SK-N-SH (cell line): ENCODE results near the gene REC114. TPM values are rescaled to one million over a fixed set of nuclear protein-coding genes. Genes with fewer than 3 reads are reported as not detected.

ENCODE experiments used
- CTCF ChIA-PET: fragments of 300-600, 350-600 bp; formaldehyde crosslinking; extraction: SDS; loops from one replicate; lab custom pipeline; 2021; lab: Yijun Ruan, JAX
- POLR2A ChIA-PET: fragments of 350-600 bp; sonication (Branson Sonifier 250); formaldehyde crosslinking; extraction: SDS; loops from one replicate; lab custom pipeline; 2020; ENCODE audit warnings: antibody characterized with exemption, inconsistent platforms; lab: Yijun Ruan, JAX
- DNase-seq: peaks from one replicate; pipeline ENCODE4 v3.0.0; 2012
- H2AFZ ChIP-seq: fragments of 200-600 bp; sonication (generic); 2 replicates; pipeline ENCODE4 v1.8.1; 2016; ENCODE audit warnings: antibody characterized with exemption, mild to moderate bottlenecking, low read depth
- H3F3A ChIP-seq: fragments of 200-600 bp; sonication (generic); replicated peaks from 2 replicates; pipeline ENCODE3; 2016; ENCODE audit warnings: antibody characterized with exemption, mild to moderate bottlenecking; ENCODE audit not compliant: insufficient read depth
- H3K27ac ChIP-seq, 2 experiments: fragments of 200-500 bp in 1 of 2; fragments of 200-600 bp in 1 of 2; sonication (Bioruptor generic) in 1 of 2; sonication (generic), shearing (Covaris generic) in 1 of 2; 2 replicates each; pipeline versions ENCODE4 v1.5.1 to v1.6.1; 2014 to 2016; ENCODE audit warnings: low read depth in 2 of 2, inconsistent platforms in 1 of 2, low read length in 1 of 2, mild to moderate bottlenecking in 1 of 2, mixed read lengths in 1 of 2
- H3K27me3 ChIP-seq: fragments of 200-600 bp; sonication (generic), shearing (Covaris generic); 2 replicates; pipeline ENCODE4 v1.6.1; 2016; ENCODE audit warnings: mixed run types; ENCODE audit not compliant: insufficient read depth
- H3K36me3 ChIP-seq, 2 experiments: fragments of 200-500 bp in 1 of 2; fragments of 200-600 bp in 1 of 2; sonication (Bioruptor generic) in 1 of 2; sonication (generic) in 1 of 2; replicated peaks in 1 of 2; 2 replicates each; pipeline versions ENCODE3 to v1.5.1; 2014 to 2016; ENCODE audit warnings: low read length in 1 of 2, mild to moderate bottlenecking in 1 of 2; ENCODE audit not compliant: insufficient read depth in 2 of 2, control insufficient read depth in 1 of 2
- H3K4me1 ChIP-seq, 2 experiments: fragments of 200-500 bp in 1 of 2; fragments of 200-600 bp in 1 of 2; sonication (Bioruptor generic) in 1 of 2; sonication (generic), shearing (Covaris generic) in 1 of 2; 2 replicates each; pipeline versions ENCODE4 v1.5.1 to v1.6.1; 2014 to 2016; ENCODE audit warnings: low read depth in 1 of 2, low read length in 1 of 2, mixed run types in 1 of 2; ENCODE audit not compliant: insufficient read depth in 2 of 2, control insufficient read depth in 1 of 2
- H3K4me2 ChIP-seq: fragments of 200-600 bp; sonication (generic), shearing (Covaris generic); 2 replicates; pipeline ENCODE4 v1.6.1; 2017; ENCODE audit warnings: mixed run types
- H3K4me3 ChIP-seq, 2 experiments: fragments of 200-500 bp in 1 of 2; fragments of 200-600 bp in 1 of 2; sonication (Bioruptor generic) in 1 of 2; sonication (generic), shearing (Covaris generic) in 1 of 2; 2 replicates each; pipeline versions ENCODE4 v1.5.1 to v1.8.1; 2014 to 2016; ENCODE audit warnings: low read depth in 2 of 2, inconsistent platforms in 1 of 2, low read length in 1 of 2, mild to moderate bottlenecking in 1 of 2, mixed read lengths in 1 of 2, moderate library complexity in 1 of 2
- H3K79me2 ChIP-seq: fragments of 200-600 bp; sonication (generic); 2 replicates; pipeline ENCODE4 v1.8.1; 2017; ENCODE audit warnings: mild to moderate bottlenecking; ENCODE audit not compliant: insufficient read depth
- H3K9ac ChIP-seq: fragments of 200-600 bp; sonication (generic); 2 replicates; pipeline ENCODE4 v1.6.1; 2017; ENCODE audit warnings: mixed run types
- H3K9me2 ChIP-seq: fragments of 200-600 bp; sonication (generic); 2 replicates; pipeline ENCODE4 v1.6.1; 2017; ENCODE audit warnings: mixed run types
- H3K9me3 ChIP-seq: fragments of 200-600 bp; sonication (generic); 2 replicates; pipeline ENCODE4 v1.6.1; 2017; ENCODE audit warnings: mixed run types, mild to moderate bottlenecking, moderate library complexity
- H4K20me1 ChIP-seq: fragments of 200-600 bp; sonication (generic); 2 replicates; pipeline ENCODE4 v1.6.1; 2017; ENCODE audit warnings: mild to moderate bottlenecking, mixed run types; ENCODE audit not compliant: insufficient read depth
- CHD2 ChIP-seq: fragments of 150-350 bp; IDR thresholded peaks from 2 replicates; pipeline ENCODE4 v1.6.1; 2018; ENCODE audit warnings: low read length; ENCODE audit not compliant: partially characterized antibody
- ELF1 ChIP-seq: IDR thresholded peaks from 2 replicates; pipeline ENCODE4 v1.4.0; 2012
- EP300 ChIP-seq, 2 experiments: IDR thresholded peaks; 2 replicates each; pipeline versions ENCODE4 v1.4.0 to v1.6.1; 2012; ENCODE audit warnings: borderline replicate concordance in 1 of 2, low read depth in 1 of 2, low read length in 1 of 2
- EZH2phosphoT487 ChIP-seq: fragments of 200-600 bp; sonication (generic); IDR thresholded peaks from 2 replicates; pipeline ENCODE4 v1.6.1; 2017; ENCODE audit warnings: low read depth, mixed run types, mild to moderate bottlenecking, antibody characterized with exemption, moderate library complexity, borderline replicate concordance
- FOSL2 ChIP-seq: IDR thresholded peaks from 2 replicates; pipeline ENCODE4 v1.4.0; 2012; ENCODE audit warnings: low read depth, mild to moderate bottlenecking, moderate library complexity, borderline replicate concordance
- FOXJ3 ChIP-seq: sonication (generic); formaldehyde crosslinking; IDR thresholded peaks from 2 replicates; pipeline ENCODE4 v1.5.1; 2020; ENCODE audit warnings: mild to moderate bottlenecking, missing genetic modification reagents
- FOXM1 ChIP-seq: IDR thresholded peaks from 2 replicates; pipeline ENCODE4 v1.4.0; 2012; ENCODE audit warnings: low read depth, mild to moderate bottlenecking
- MXI1 ChIP-seq: IDR thresholded peaks from 2 replicates; pipeline ENCODE4 v1.6.1; 2012; ENCODE audit warnings: mild to moderate bottlenecking, low read depth, low read length, improper control_type of control experiment
- POLR2AphosphoS5 ChIP-seq: IDR thresholded peaks from 2 replicates; pipeline ENCODE4 v1.6.1; 2012; ENCODE audit warnings: low read depth, low read length
- RCOR1 ChIP-seq: fragments of 150-350 bp; IDR thresholded peaks from 2 replicates; pipeline ENCODE4 v1.6.1; 2017; ENCODE audit warnings: antibody characterized with exemption, low read length
- RFX5 ChIP-seq: IDR thresholded peaks from 2 replicates; pipeline ENCODE4 v1.6.1; 2012; ENCODE audit warnings: mild to moderate bottlenecking, improper control_type of control experiment, low read length
- RXRA ChIP-seq: IDR thresholded peaks from 2 replicates; pipeline ENCODE4 v1.4.0; 2012; ENCODE audit warnings: low read depth, mild to moderate bottlenecking, borderline replicate concordance
- TCF12 ChIP-seq: IDR thresholded peaks from 2 replicates; pipeline ENCODE4 v1.4.0; 2012
- TEAD4 ChIP-seq: IDR thresholded peaks from 2 replicates; pipeline ENCODE4 v1.4.0; 2012; ENCODE audit warnings: mild to moderate bottlenecking, borderline replicate concordance; ENCODE audit not compliant: insufficient read depth
- WGBS: methylation state at CpG from one replicate; pipeline ENCODE4 v1.1.6; 2017; ENCODE audit warnings: low lambda C conversion rate; 5-methylcytosine and 5-hydroxymethylcytosine counted together
- polyA plus RNA-seq, 3 experiments: library from polyadenylated mRNA; depleted of rRNA; stranded (reverse); fragments of >200 nt; gene quantifications; 2 replicates each; pipeline ENCODE4 v1.2.3, GENCODE V29; 2012
- TF ChIP-seq, protein P1 (sequence below): IDR thresholded peaks from 2 replicates; pipeline ENCODE4 v1.4.0; 2012; ENCODE audit warnings: low read depth, borderline replicate concordance
- TF ChIP-seq, protein P2 (sequence below): fragments of 150-350 bp; IDR thresholded peaks from 2 replicates; pipeline ENCODE4 v1.6.1; 2017; ENCODE audit warnings: antibody characterized with exemption, low read length, low read depth, borderline replicate concordance
- TF ChIP-seq, protein P3 (sequence below): IDR thresholded peaks from 2 replicates; pipeline ENCODE4 v1.6.1; 2012; ENCODE audit warnings: mild to moderate bottlenecking, low read depth, low read length, moderate library complexity
- TF ChIP-seq, protein P4 (sequence below): fragments of 200-600 bp; sonication (generic); IDR thresholded peaks from 2 replicates; pipeline ENCODE4 v1.6.1; 2017; ENCODE audit warnings: antibody characterized with exemption, mild to moderate bottlenecking, moderate library complexity
- TF ChIP-seq, protein P5 (sequence below): IDR thresholded peaks from 2 replicates; pipeline ENCODE4 v1.4.0; 2012; ENCODE audit warnings: low read depth, borderline replicate concordance
- TF ChIP-seq, protein P6 (sequence below): IDR thresholded peaks from 2 replicates; pipeline ENCODE4; 2012

REC114 gene
- polyA plus RNA-seq, 1 of the 3 experiments (the other 2 are of a cell fraction) = not detected

DNA sequence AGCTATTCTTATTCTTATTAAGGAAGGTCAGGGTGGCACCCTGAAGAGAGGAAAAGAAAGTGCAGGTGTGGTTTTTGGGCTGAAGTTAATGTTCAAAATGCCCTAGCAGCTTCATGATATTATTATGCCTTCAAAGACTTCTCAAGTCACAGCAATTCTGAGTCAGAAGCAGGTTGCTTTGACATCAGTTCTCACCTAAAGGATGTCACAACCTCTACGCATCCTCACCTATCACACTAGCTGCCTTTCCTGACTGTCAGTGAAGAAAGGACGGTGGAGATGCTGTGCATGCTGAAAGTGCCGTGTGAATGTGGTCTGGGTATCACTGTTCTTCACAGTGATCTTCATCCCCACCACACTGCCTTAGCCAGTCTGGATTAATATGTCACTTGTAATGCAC, 140.6 kb downstream of the REC114 start:
- no peak for TF ChIP-seq EZH2phosphoT487
- TF ChIP-seq RFX5 = no peak
- TF ChIP-seq POLR2AphosphoS5 = no peak
- TF ChIP-seq MXI1 = no peak
- TF ChIP-seq, protein P1, sequence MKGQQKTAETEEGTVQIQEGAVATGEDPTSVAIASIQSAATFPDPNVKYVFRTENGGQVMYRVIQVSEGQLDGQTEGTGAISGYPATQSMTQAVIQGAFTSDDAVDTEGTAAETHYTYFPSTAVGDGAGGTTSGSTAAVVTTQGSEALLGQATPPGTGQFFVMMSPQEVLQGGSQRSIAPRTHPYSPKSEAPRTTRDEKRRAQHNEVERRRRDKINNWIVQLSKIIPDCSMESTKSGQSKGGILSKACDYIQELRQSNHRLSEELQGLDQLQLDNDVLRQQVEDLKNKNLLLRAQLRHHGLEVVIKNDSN = no peak
- TF ChIP-seq, protein P2, sequence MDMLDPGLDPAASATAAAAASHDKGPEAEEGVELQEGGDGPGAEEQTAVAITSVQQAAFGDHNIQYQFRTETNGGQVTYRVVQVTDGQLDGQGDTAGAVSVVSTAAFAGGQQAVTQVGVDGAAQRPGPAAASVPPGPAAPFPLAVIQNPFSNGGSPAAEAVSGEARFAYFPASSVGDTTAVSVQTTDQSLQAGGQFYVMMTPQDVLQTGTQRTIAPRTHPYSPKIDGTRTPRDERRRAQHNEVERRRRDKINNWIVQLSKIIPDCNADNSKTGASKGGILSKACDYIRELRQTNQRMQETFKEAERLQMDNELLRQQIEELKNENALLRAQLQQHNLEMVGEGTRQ = no peak
- no peak for TF ChIP-seq TEAD4
- no peak for TF ChIP-seq EP300 (IDR thresholded peaks at IDR 0.05; ENCODE audit: borderline replicate concordance in 1 of 2, low read depth in 1 of 2, low read length in 1 of 2)
- TF ChIP-seq, protein P3, sequence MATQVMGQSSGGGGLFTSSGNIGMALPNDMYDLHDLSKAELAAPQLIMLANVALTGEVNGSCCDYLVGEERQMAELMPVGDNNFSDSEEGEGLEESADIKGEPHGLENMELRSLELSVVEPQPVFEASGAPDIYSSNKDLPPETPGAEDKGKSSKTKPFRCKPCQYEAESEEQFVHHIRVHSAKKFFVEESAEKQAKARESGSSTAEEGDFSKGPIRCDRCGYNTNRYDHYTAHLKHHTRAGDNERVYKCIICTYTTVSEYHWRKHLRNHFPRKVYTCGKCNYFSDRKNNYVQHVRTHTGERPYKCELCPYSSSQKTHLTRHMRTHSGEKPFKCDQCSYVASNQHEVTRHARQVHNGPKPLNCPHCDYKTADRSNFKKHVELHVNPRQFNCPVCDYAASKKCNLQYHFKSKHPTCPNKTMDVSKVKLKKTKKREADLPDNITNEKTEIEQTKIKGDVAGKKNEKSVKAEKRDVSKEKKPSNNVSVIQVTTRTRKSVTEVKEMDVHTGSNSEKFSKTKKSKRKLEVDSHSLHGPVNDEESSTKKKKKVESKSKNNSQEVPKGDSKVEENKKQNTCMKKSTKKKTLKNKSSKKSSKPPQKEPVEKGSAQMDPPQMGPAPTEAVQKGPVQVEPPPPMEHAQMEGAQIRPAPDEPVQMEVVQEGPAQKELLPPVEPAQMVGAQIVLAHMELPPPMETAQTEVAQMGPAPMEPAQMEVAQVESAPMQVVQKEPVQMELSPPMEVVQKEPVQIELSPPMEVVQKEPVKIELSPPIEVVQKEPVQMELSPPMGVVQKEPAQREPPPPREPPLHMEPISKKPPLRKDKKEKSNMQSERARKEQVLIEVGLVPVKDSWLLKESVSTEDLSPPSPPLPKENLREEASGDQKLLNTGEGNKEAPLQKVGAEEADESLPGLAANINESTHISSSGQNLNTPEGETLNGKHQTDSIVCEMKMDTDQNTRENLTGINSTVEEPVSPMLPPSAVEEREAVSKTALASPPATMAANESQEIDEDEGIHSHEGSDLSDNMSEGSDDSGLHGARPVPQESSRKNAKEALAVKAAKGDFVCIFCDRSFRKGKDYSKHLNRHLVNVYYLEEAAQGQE = no peak
- no peak for TF ChIP-seq FOXM1
- TF ChIP-seq FOSL2 = no peak
- TF ChIP-seq, protein P4, sequence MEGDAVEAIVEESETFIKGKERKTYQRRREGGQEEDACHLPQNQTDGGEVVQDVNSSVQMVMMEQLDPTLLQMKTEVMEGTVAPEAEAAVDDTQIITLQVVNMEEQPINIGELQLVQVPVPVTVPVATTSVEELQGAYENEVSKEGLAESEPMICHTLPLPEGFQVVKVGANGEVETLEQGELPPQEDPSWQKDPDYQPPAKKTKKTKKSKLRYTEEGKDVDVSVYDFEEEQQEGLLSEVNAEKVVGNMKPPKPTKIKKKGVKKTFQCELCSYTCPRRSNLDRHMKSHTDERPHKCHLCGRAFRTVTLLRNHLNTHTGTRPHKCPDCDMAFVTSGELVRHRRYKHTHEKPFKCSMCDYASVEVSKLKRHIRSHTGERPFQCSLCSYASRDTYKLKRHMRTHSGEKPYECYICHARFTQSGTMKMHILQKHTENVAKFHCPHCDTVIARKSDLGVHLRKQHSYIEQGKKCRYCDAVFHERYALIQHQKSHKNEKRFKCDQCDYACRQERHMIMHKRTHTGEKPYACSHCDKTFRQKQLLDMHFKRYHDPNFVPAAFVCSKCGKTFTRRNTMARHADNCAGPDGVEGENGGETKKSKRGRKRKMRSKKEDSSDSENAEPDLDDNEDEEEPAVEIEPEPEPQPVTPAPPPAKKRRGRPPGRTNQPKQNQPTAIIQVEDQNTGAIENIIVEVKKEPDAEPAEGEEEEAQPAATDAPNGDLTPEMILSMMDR = no peak
- TF ChIP-seq RCOR1 = no peak
- TF ChIP-seq, protein P5, sequence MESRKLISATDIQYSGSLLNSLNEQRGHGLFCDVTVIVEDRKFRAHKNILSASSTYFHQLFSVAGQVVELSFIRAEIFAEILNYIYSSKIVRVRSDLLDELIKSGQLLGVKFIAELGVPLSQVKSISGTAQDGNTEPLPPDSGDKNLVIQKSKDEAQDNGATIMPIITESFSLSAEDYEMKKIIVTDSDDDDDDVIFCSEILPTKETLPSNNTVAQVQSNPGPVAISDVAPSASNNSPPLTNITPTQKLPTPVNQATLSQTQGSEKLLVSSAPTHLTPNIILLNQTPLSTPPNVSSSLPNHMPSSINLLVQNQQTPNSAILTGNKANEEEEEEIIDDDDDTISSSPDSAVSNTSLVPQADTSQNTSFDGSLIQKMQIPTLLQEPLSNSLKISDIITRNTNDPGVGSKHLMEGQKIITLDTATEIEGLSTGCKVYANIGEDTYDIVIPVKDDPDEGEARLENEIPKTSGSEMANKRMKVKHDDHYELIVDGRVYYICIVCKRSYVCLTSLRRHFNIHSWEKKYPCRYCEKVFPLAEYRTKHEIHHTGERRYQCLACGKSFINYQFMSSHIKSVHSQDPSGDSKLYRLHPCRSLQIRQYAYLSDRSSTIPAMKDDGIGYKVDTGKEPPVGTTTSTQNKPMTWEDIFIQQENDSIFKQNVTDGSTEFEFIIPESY = no peak
- TF ChIP-seq, protein P6, sequence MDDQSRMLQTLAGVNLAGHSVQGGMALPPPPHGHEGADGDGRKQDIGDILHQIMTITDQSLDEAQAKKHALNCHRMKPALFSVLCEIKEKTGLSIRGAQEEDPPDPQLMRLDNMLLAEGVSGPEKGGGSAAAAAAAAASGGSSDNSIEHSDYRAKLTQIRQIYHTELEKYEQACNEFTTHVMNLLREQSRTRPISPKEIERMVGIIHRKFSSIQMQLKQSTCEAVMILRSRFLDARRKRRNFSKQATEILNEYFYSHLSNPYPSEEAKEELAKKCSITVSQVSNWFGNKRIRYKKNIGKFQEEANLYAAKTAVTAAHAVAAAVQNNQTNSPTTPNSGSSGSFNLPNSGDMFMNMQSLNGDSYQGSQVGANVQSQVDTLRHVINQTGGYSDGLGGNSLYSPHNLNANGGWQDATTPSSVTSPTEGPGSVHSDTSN = no peak
- TF ChIP-seq FOXJ3 = no peak
- TF ChIP-seq ELF1 = no peak
- no peak for TF ChIP-seq RXRA
- TF ChIP-seq CHD2 = no peak
- no peak for TF ChIP-seq TCF12
- H3K27me3 ChIP-seq = no peaks in the 10 kb centered on the region
- no peak overlapping the region for H3K4me3 ChIP-seq
- no peaks in the 10 kb centered on the region for H3F3A ChIP-seq
- H3K79me2 ChIP-seq = peaks cover 3% of the 10 kb centered on the region; the same call in 1 of the 2 replicates
- 94% methylated on average over 3 of the region's 3 CpGs for WGBS
- H4K20me1 ChIP-seq = peaks cover 2% of the 10 kb centered on the region
- H3K36me3 ChIP-seq = peaks cover 23 to 58% of the 10 kb centered on the region in 2 experiments
- no peak overlapping the region for H3K4me2 ChIP-seq
- H3K27ac ChIP-seq = no peak overlapping the region
- no peaks in the 10 kb centered on the region for H3K9me3 ChIP-seq
- no peak overlapping the region for H3K9ac ChIP-seq
- DNase-seq = no peak
- H3K9me2 ChIP-seq = no peaks in the 10 kb centered on the region
- POLR2A ChIA-PET = interaction anchor here (0.6 kb wide), 1 partner anchor 1412 kb away, joined by 3 read pairs; the partner anchor contains the start of gene SCAMP5
- H3K4me1 ChIP-seq = no peaks in the 10 kb centered on the region; a peak in 1 of 4 replicates
- CTCF ChIA-PET = interaction anchor here (1.2 to 1.9 kb wide), 2 partner anchors 23 to 116 kb away, joined by 4 to 7 read pairs; no protein-coding TSS in a partner anchor
- no peak overlapping the region for H2AFZ ChIP-seq
